Measurements from ENCODE around the gene SLC27A5. TPM values are rescaled to one million over a fixed set of nuclear protein-coding genes. Genes with fewer than 3 reads are reported as not detected.

The SLC27A5 gene
- total RNA-seq, 2 experiments from 2014 or later, result 21.7 to 26.6 TPM

GRCh38 chr19:58522709-58523108 is 10.9 kb upstream of the SLC27A5 start:
- no peaks in the 10 kb centered on the region for H3K36me3 Mint-ChIP-seq (ENCODE audit: low read depth)
- TF ChIP-seq CTCF (IDR thresholded peaks at IDR 0.05), result no peak
- H3K4me1 Mint-ChIP-seq (ENCODE audit: low read depth), result peaks cover 17% of the 10 kb centered on the region
- CTCF ChIA-PET, result interaction anchor here (1.2 to 1.4 kb wide), 2 partner anchors 9 to 59 kb away, joined by 3 to 4 read pairs; no protein-coding TSS in a partner anchor
- no peak for DNase-seq
- H3K27ac Mint-ChIP-seq, result no peak overlapping the region
- no peak for ATAC-seq
- no peak overlapping the region for H3K4me3 Mint-ChIP-seq
- H3K27me3 Mint-ChIP-seq, result no peaks in the 10 kb centered on the region
- POLR2A ChIA-PET, result interaction anchor here (1.5 to 3.6 kb wide), 3 partner anchors 15 to 35 kb away, joined by 3 to 13 read pairs (median 7); partner anchors contain the start of gene UBE2M
- intact Hi-C loops (cut with micrococcal nuclease), result no loop called here
- H3K9me3 Mint-ChIP-seq, result no peaks in the 10 kb centered on the region

- CTCF ChIA-PET, result interaction anchor here (1.0 to 5.5 kb wide), 4 partner anchors 8 to 57 kb away, joined by 3 to 131 read pairs (median 12); partner anchors contain the start of genes CHMP2A and TRIM28
- Mint-ChIP-seq H3K27me3 (no peaks in the 10 kb centered on the region), H3K4me3 (peak overlapping the region; percentile 28), H3K27ac (no peak overlapping the region), H3K4me1 (ENCODE audit: low read depth) (peaks cover 22% of the 10 kb centered on the region), H3K36me3 (ENCODE audit: low read depth) (peaks cover 2% of the 10 kb centered on the region), H3K9me3 (no peaks in the 10 kb centered on the region)
- ATAC-seq (no peak), DNase-seq (no peak)
- no peak for TF ChIP-seq CTCF (IDR thresholded peaks at IDR 0.05)
- POLR2A ChIA-PET, result interaction anchor here (1.1 to 10.2 kb wide), 5 partner anchors 11 to 36 kb away, joined by 3 to 164 read pairs (median 13); partner anchors contain the start of genes CHMP2A, TRIM28 and UBE2M
- intact Hi-C loops (cut with micrococcal nuclease), result no loop called here
These were observed 9.9 kb upstream of the SLC27A5 start for GRCh38 chr19:58521651-58522050.

- ChIA-PET CTCF (interaction anchor here (0.6 to 5.5 kb wide), 37 partner anchors 9 to 215 kb away, joined by 3 to 131 read pairs (median 5); partner anchors contain the start of genes CHMP2A, ERVK3-1, SLC27A5 and TRIM28), POLR2A (interaction anchor here (0.8 to 10.2 kb wide), 29 partner anchors 9 to 1108 kb away, joined by 3 to 164 read pairs (median 6); partner anchors contain the start of genes CHMP2A, RPS5, TRIM28 and ZNF274)
- Mint-ChIP-seq H3K36me3 (ENCODE audit: low read depth) (peaks cover 12% of the 10 kb centered on the region), H3K4me1 (ENCODE audit: low read depth) (peaks cover 33% of the 10 kb centered on the region), H3K4me3 (peak overlapping the region; percentile 88), H3K27me3 (no peaks in the 10 kb centered on the region), H3K27ac (peak overlapping the region; percentile 96), H3K9me3 (no peaks in the 10 kb centered on the region)
- no peak for ATAC-seq
- no peak for TF ChIP-seq CTCF (IDR thresholded peaks at IDR 0.05)
- DNase-seq, result no peak
- intact Hi-C loops (cut with micrococcal nuclease), result no loop called here
These were observed 8.4 kb upstream of the SLC27A5 start for GRCh38 chr19:58520257-58520599.

GRCh38 chr19:58519355-58520256 is 7.8 kb upstream of the SLC27A5 start, which contains the start of gene ZBTB45:
Gene ZBTB45 (minus strand): TSS chr19:58519810. CDS start chr19:58517673, 2,137 bp downstream.
- peak; percentile 78 for TF ChIP-seq CTCF (IDR thresholded peaks at IDR 0.05)
- H3K27me3 Mint-ChIP-seq, result no peaks in the 10 kb centered on the region
- ATAC-seq, result peak; percentile 82
- peak; percentile 93 for DNase-seq
- H3K9me3 Mint-ChIP-seq, result no peaks in the 10 kb centered on the region
- ChIA-PET POLR2A (interaction anchor here (0.8 to 10.2 kb wide), 33 partner anchors 9 to 337 kb away, joined by 3 to 164 read pairs (median 5); partner anchors contain the start of genes CHMP2A, ERVK3-1, RPS5 and TRIM28), CTCF (interaction anchor here (0.6 to 5.5 kb wide), 45 partner anchors 9 to 301 kb away, joined by 3 to 131 read pairs (median 4); partner anchors contain the start of genes CHMP2A, ERVK3-1, SLC27A5 and TRIM28)
- H3K36me3 Mint-ChIP-seq (ENCODE audit: low read depth), result peaks cover 17% of the 10 kb centered on the region
- H3K4me1 Mint-ChIP-seq (ENCODE audit: low read depth), result peaks cover 37% of the 10 kb centered on the region
- intact Hi-C loops (cut with micrococcal nuclease), result no loop called here
- peak within 1 kb of the TSS; percentile 88 for H3K4me3 Mint-ChIP-seq
- peak within 1 kb of the TSS; percentile 96 for H3K27ac Mint-ChIP-seq

Measured in activated CD8-positive, alpha-beta T cell treated with anti-CD3 and anti-CD28 coated beads for 36 hours (primary cell).